Neural cell (in vitro differentiated cells): Measurements from ENCODE around the gene LRMDA. TPM values are rescaled to one million over a fixed set of nuclear protein-coding genes. Genes with fewer than 3 reads are reported as not detected.

ENCODE experiments used
- H2AFZ ChIP-seq: fragments of 200-600, 300-800 bp; sonication (generic), shearing (Covaris generic); 2 replicates; pipeline ENCODE4 v1.6.0; 2014; ENCODE audit warnings: low read depth, mild to moderate bottlenecking, antibody characterized with exemption, low read length, moderate library complexity
- H3F3A ChIP-seq: fragments of 200-600 bp; shearing (Covaris generic); 2 replicates; pipeline ENCODE4 v1.6.1; 2016; ENCODE audit warnings: mild to moderate bottlenecking, moderate library complexity, mixed read lengths, antibody characterized with exemption, low read length; ENCODE audit not compliant: insufficient read depth, poor library complexity, severe bottlenecking
- H3K27ac ChIP-seq: fragments of 200-600, 300-800 bp; sonication (generic), shearing (Covaris generic); 2 replicates; pipeline ENCODE4 v1.5.1; 2014; ENCODE audit warnings: mild to moderate bottlenecking, low read length, moderate library complexity
- H3K27me3 ChIP-seq: fragments of 300-800, 200-600 bp; sonication (generic), shearing (Covaris generic); 2 replicates; pipeline ENCODE4 v1.6.0; 2014; ENCODE audit warnings: mild to moderate bottlenecking, low read depth, low read length, moderate library complexity; ENCODE audit not compliant: insufficient read depth
- H3K36me3 ChIP-seq: fragments of 300-800, 200-600 bp; sonication (generic), shearing (Covaris generic); 2 replicates; pipeline ENCODE4 v1.5.1; 2014; ENCODE audit warnings: mild to moderate bottlenecking, antibody characterized with exemption, low read length, moderate library complexity; ENCODE audit not compliant: insufficient read depth
- H3K4me2 ChIP-seq: fragments of 300-800, 200-600 bp; sonication (generic), shearing (Covaris generic); 2 replicates; pipeline ENCODE4 v1.6.0; 2014; ENCODE audit warnings: mild to moderate bottlenecking, low read length
- H3K4me3 ChIP-seq: fragments of 300-800, 200-600 bp; sonication (generic), shearing (Covaris generic); 2 replicates; pipeline ENCODE4 v1.5.1; 2014; ENCODE audit warnings: mild to moderate bottlenecking, low read length, moderate library complexity
- H3K79me2 ChIP-seq: fragments of 200-600 bp; shearing (Covaris generic); replicated peaks from 2 replicates; pipeline ENCODE4 v1.6.0; 2014; ENCODE audit warnings: mild to moderate bottlenecking, low read length, moderate library complexity; ENCODE audit not compliant: insufficient read depth
- H3K9ac ChIP-seq: fragments of 300-800, 200-600 bp; sonication (generic), shearing (Covaris generic); 2 replicates; pipeline ENCODE4 v1.6.1; 2016; ENCODE audit warnings: mild to moderate bottlenecking, low read length, mixed read lengths
- H3K9me2 ChIP-seq: fragments of 200-600 bp; shearing (Covaris generic); 2 replicates; pipeline ENCODE4 v1.6.1; 2016; ENCODE audit warnings: mild to moderate bottlenecking, low read length, mixed read lengths; ENCODE audit not compliant: insufficient read depth
- H3K9me3 ChIP-seq: fragments of 200-600, 300-800 bp; sonication (generic), shearing (Covaris generic); 2 replicates; pipeline ENCODE4 v1.6.1; 2016; ENCODE audit warnings: mild to moderate bottlenecking, mixed run types, low read length, moderate library complexity, mixed read lengths
- H4K20me1 ChIP-seq: fragments of 200-600 bp; shearing (Covaris generic); 2 replicates; pipeline ENCODE4 v1.6.1; 2016; ENCODE audit warnings: mild to moderate bottlenecking, mixed run types; ENCODE audit not compliant: insufficient read depth
- EP300 ChIP-seq: fragments of 450-650 bp; conservative IDR thresholded peaks from 2 replicates; pipeline ENCODE4 v1.6.1; 2014; ENCODE audit warnings: antibody characterized with exemption, mild to moderate bottlenecking, moderate library complexity; ENCODE audit not compliant: poor library complexity, severe bottlenecking
- EZH2 ChIP-seq: fragments of 200-600, 300-800 bp; shearing (Covaris generic), sonication (generic); IDR thresholded peaks from 2 replicates; pipeline ENCODE4 v1.6.1; 2014; ENCODE audit warnings: antibody characterized with exemption, low read length, borderline replicate concordance, mild to moderate bottlenecking; ENCODE audit not compliant: insufficient read depth, poor library complexity, severe bottlenecking
- MXI1 ChIP-seq: fragments of 450-650 bp; conservative IDR thresholded peaks from 2 replicates; pipeline ENCODE4 v1.6.1; 2014; ENCODE audit warnings: antibody characterized with exemption, mild to moderate bottlenecking; ENCODE audit not compliant: poor library complexity, severe bottlenecking
- POLR2AphosphoS5 ChIP-seq: IDR thresholded peaks from 2 replicates; pipeline ENCODE4 v1.6.1; 2012
- RAD21 ChIP-seq: fragments of 450-650 bp; conservative IDR thresholded peaks from 2 replicates; pipeline ENCODE4 v1.6.1; 2014; ENCODE audit warnings: antibody characterized with exemption, mild to moderate bottlenecking, moderate library complexity
- REST ChIP-seq: IDR thresholded peaks from 2 replicates; pipeline ENCODE4 v1.6.1; 2012; ENCODE audit warnings: borderline replicate concordance
- SMC3 ChIP-seq: fragments of 450-650 bp; conservative IDR thresholded peaks from 2 replicates; pipeline ENCODE4 v1.6.1; 2014; ENCODE audit warnings: antibody characterized with exemption, mild to moderate bottlenecking, moderate library complexity; ENCODE audit not compliant: poor library complexity
- TAF1 ChIP-seq: IDR thresholded peaks from 2 replicates; pipeline ENCODE4 v1.6.1; 2012; ENCODE audit warnings: low read depth
- polyA plus RNA-seq: library from polyadenylated mRNA; depleted of rRNA; stranded (reverse); fragments of >200 nt; gene quantifications from 2 replicates; pipeline ENCODE4 v1.2.3, GENCODE V29; 2014
- TF ChIP-seq, protein P1 (sequence below): fragments of 450-650 bp; IDR thresholded peaks from 2 replicates; pipeline ENCODE4 v1.5.1; 2014; ENCODE audit warnings: antibody characterized with exemption, mild to moderate bottlenecking, moderate library complexity; ENCODE audit not compliant: poor library complexity, severe bottlenecking

The LRMDA gene
- polyA plus RNA-seq, 1 donor from 2014 or later, result 5.6 TPM

GRCh38 chr10:75681334-75681733 is 249.9 kb downstream of the LRMDA start:
- no peak overlapping the region for H3K27ac ChIP-seq

GRCh38 chr10:75682649-75683557 is 251.5 kb downstream of the LRMDA start:
- Histone ChIP-seq H3K79me2 (no peaks in the 10 kb centered on the region), H3K9ac (no peak overlapping the region), H3F3A (no peaks in the 10 kb centered on the region), H2AFZ (no peak overlapping the region), H3K36me3 (no peaks in the 10 kb centered on the region), H3K4me2 (no peak overlapping the region), H3K9me3 (peaks cover 8% of the 10 kb centered on the region), H3K27ac (no peak overlapping the region), H3K27me3 (no peaks in the 10 kb centered on the region), H3K9me2 (no peaks in the 10 kb centered on the region), H4K20me1 (no peaks in the 10 kb centered on the region), H3K4me3 (no peak overlapping the region)
- TF ChIP-seq RAD21 (no peak), POLR2AphosphoS5 (no peak), TAF1 (no peak), MXI1 (no peak), EZH2 (no peak)
- TF ChIP-seq, protein P1, sequence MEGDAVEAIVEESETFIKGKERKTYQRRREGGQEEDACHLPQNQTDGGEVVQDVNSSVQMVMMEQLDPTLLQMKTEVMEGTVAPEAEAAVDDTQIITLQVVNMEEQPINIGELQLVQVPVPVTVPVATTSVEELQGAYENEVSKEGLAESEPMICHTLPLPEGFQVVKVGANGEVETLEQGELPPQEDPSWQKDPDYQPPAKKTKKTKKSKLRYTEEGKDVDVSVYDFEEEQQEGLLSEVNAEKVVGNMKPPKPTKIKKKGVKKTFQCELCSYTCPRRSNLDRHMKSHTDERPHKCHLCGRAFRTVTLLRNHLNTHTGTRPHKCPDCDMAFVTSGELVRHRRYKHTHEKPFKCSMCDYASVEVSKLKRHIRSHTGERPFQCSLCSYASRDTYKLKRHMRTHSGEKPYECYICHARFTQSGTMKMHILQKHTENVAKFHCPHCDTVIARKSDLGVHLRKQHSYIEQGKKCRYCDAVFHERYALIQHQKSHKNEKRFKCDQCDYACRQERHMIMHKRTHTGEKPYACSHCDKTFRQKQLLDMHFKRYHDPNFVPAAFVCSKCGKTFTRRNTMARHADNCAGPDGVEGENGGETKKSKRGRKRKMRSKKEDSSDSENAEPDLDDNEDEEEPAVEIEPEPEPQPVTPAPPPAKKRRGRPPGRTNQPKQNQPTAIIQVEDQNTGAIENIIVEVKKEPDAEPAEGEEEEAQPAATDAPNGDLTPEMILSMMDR, result no peak

More at GRCh38 chr10:75681334-75681733, 249.9 kb downstream of the LRMDA start:
- Histone ChIP-seq H3K27me3 (no peaks in the 10 kb centered on the region), H3F3A (no peaks in the 10 kb centered on the region), H3K9ac (no peak overlapping the region), H3K9me3 (no peaks in the 10 kb centered on the region), H3K9me2 (no peaks in the 10 kb centered on the region), H3K4me3 (no peak overlapping the region), H4K20me1 (no peaks in the 10 kb centered on the region), H3K4me2 (no peak overlapping the region), H2AFZ (no peak overlapping the region), H3K36me3 (no peaks in the 10 kb centered on the region), H3K79me2 (no peaks in the 10 kb centered on the region)
- TF ChIP-seq TAF1 (no peak), MXI1 (no peak), EP300 (no peak), RAD21 (no peak), POLR2AphosphoS5 (no peak), EZH2 (no peak), SMC3 (no peak), REST (no peak)
- TF ChIP-seq, protein P1, result no peak
